GM12878 (cell line): Measurements from ENCODE around the gene TNIP2. TPM values are rescaled to one million over a fixed set of nuclear protein-coding genes. Genes with fewer than 3 reads are reported as not detected.

Experiments used
- BCL3 ChIP-seq: IDR thresholded peaks from 2 replicates; pipeline ENCODE4 v1.6.1; 2011; ENCODE audit warnings: borderline replicate concordance, low read depth, mild to moderate bottlenecking, moderate library complexity, low read length; ENCODE audit not compliant: insufficient read depth, poor library complexity, severe bottlenecking
- BMI1 ChIP-seq: fragments of 450-650 bp; IDR thresholded peaks from 2 replicates; pipeline ENCODE4 v1.6.1; 2016; ENCODE audit warnings: mild to moderate bottlenecking, moderate library complexity, borderline replicate concordance
- CHD1 ChIP-seq: IDR thresholded peaks from 2 replicates; pipeline ENCODE4 v1.6.1; 2012; ENCODE audit warnings: low read depth, low read length, improper control_type of control experiment
- EED ChIP-seq: sonication (generic); IDR thresholded peaks from 2 replicates; pipeline ENCODE4 v1.6.1; 2016; ENCODE audit warnings: antibody characterized with exemption, low read depth
- ETV6 ChIP-seq, 2 experiments: fragments of 450-650 bp in 1 of 2; IDR thresholded peaks in 1 of 2; conservative IDR thresholded peaks in 1 of 2; 2 replicates each; pipeline ENCODE4 v1.6.1; 2014; ENCODE audit warnings: antibody characterized with exemption in 1 of 2, borderline replicate concordance in 1 of 2, low read depth in 1 of 2, mild to moderate bottlenecking in 1 of 2, moderate library complexity in 1 of 2
- HCFC1 ChIP-seq: fragments of 150-350 bp; IDR thresholded peaks from 2 replicates; pipeline ENCODE4 v1.6.1; 2014; ENCODE audit warnings: low read length
- IRF4 ChIP-seq: IDR thresholded peaks from 2 replicates; pipeline ENCODE4 v1.6.1; 2011; ENCODE audit warnings: low read depth, low read length
- MEF2B ChIP-seq: fragments of 450-650 bp; IDR thresholded peaks from 2 replicates; pipeline ENCODE4 v1.6.1; 2018; ENCODE audit warnings: mild to moderate bottlenecking, moderate library complexity; ENCODE audit not compliant: partially characterized antibody, poor library complexity, severe bottlenecking
- MXI1 ChIP-seq: fragments of 150-350 bp; IDR thresholded peaks from 2 replicates; pipeline ENCODE4 v1.6.1; 2011; ENCODE audit warnings: low read depth, mild to moderate bottlenecking, inconsistent platforms, low read length, improper control_type of control experiment
- NFYA ChIP-seq: IDR thresholded peaks from 2 replicates; pipeline ENCODE4 v1.6.1; 2011; ENCODE audit warnings: low read depth, mild to moderate bottlenecking, low read length, improper control_type of control experiment, borderline replicate concordance
- PAX5 ChIP-seq: IDR thresholded peaks from 2 replicates; pipeline ENCODE4 v1.6.1; 2011; ENCODE audit warnings: low read depth, low read length, borderline replicate concordance
- RAD21 ChIP-seq: IDR thresholded peaks from 2 replicates; pipeline ENCODE4 v1.6.1; 2011; ENCODE audit warnings: mild to moderate bottlenecking, low read depth, low read length, moderate library complexity; ENCODE audit not compliant: insufficient read depth
- RBBP5 ChIP-seq: fragments of 200-600 bp; sonication (generic); conservative IDR thresholded peaks from 2 replicates; pipeline ENCODE4 v1.6.1; 2016
- RUNX3 ChIP-seq: IDR thresholded peaks from 2 replicates; pipeline ENCODE4 v1.6.1; 2012; ENCODE audit warnings: low read length, inconsistent platforms
- SMC3 ChIP-seq: IDR thresholded peaks from 2 replicates; pipeline ENCODE4 v1.6.1; 2011; ENCODE audit warnings: low read length, improper control_type of control experiment, borderline replicate concordance
- SP1 ChIP-seq: IDR thresholded peaks from one replicate; pipeline ENCODE4 v1.6.1; 2011; ENCODE audit warnings: low read depth, low read length
- SPI1 ChIP-seq: IDR thresholded peaks from 2 replicates; pipeline ENCODE4 v1.6.1; 2011; ENCODE audit warnings: low read depth, mild to moderate bottlenecking, low read length, moderate library complexity, borderline replicate concordance; ENCODE audit not compliant: insufficient read depth
- TBL1XR1 ChIP-seq: IDR thresholded peaks from 2 replicates; pipeline ENCODE4 v1.6.1; 2012; ENCODE audit warnings: low read depth, low read length, improper control_type of control experiment
- ZNF217 ChIP-seq: fragments of 450-650 bp; IDR thresholded peaks from 2 replicates; pipeline ENCODE4 v1.6.1; 2017; ENCODE audit warnings: antibody characterized with exemption, mild to moderate bottlenecking
- ZNF24 ChIP-seq: fragments of 450-650 bp; IDR thresholded peaks from 2 replicates; pipeline ENCODE4 v1.6.1; 2017; ENCODE audit warnings: antibody characterized with exemption, mild to moderate bottlenecking
- polyA plus RNA-seq, 11 experiments: library from polyadenylated mRNA; depleted of rRNA in 4 of 11; unstranded in 6 of 11; stranded (reverse) in 5 of 11; fragments of >200 nt; fragmentation: Nextera tagmentation in 4 of 11; fragmentation: Illumina TruSeq in 1 of 11; extraction: Ambion mirVana in 4 of 11; extraction: Trizol in 1 of 11; gene quantifications; 1 replicate in 1 of 11; 2 replicates in 10 of 11; pipeline versions ENCODE4 v1.2.1 to v1.2.3, GENCODE V29; 2011 to 2016; ENCODE audit warnings: inconsistent platforms in 2 of 11, missing spikeins in 2 of 11, low read depth in 1 of 11
- total RNA-seq, 4 experiments: library from RNA; depleted of rRNA in 3 of 4; stranded (reverse); fragments of >200 nt in 3 of 4; fragmentation: Illumina TruSeq in 1 of 4; extraction: Trizol in 1 of 4; gene quantifications; 2 replicates each; pipeline versions ENCODE4 v1.2.1 to v1.2.3, GENCODE V29; 2013 to 2021
- TF ChIP-seq, protein P1 (sequence below): fragments of 450-650 bp; formaldehyde crosslinking; IDR thresholded peaks from 2 replicates; pipeline ENCODE4 v1.5.0; 2022; ENCODE audit warnings: mild to moderate bottlenecking, missing genetic modification characterization
- TF ChIP-seq, protein P2 (sequence below): fragments of 450-650 bp; IDR thresholded peaks from 2 replicates; pipeline ENCODE4 v1.6.1; 2014; ENCODE audit warnings: mild to moderate bottlenecking
- TF ChIP-seq, protein P3 (sequence below): fragments of 150-350 bp; IDR thresholded peaks from 2 replicates; pipeline ENCODE4 v1.6.1; 2016; ENCODE audit warnings: low read depth, low read length

Gene TNIP2
- total and polyA plus RNA-seq, 10 of the 15 experiments (the other 5 are each of a cell fraction or from before 2014, with no cell fraction given) = 1.4 to 64.9 (median 45.5) TPM

- TF ChIP-seq MXI1 (peak; percentile 88), CHD1 (no peak), SMC3 (peak; percentile 38; the same call in 1 of the 2 replicates), MEF2B (peak; percentile 95), HCFC1 (no peak), EED (peak; percentile 90), PAX5 (peak; percentile 100), ETV6 (conservative IDR thresholded peaks at IDR 0.05 in 1 of 2, IDR thresholded peaks at IDR 0.05 in 1 of 2; ENCODE audit: borderline replicate concordance in 1 of 2, low read depth in 1 of 2) (peak in 1 of 2 experiments; percentile 67; a peak in 1 of 4 replicates), BCL3 (peak; percentile 50), TBL1XR1 (peak; percentile 97), SPI1 (no peak; the same call in 1 of the 2 replicates), ZNF24 (no peak), RUNX3 (peak; percentile 87), ZNF217 (peak; percentile 78), NFYA (no peak), IRF4 (0 out of 2 replicates have a peak, but pooled peaks have one; percentile 58), RBBP5 (no peak), BMI1 (peak; percentile 17; the same call in 1 of the 2 replicates), SP1 (peak; percentile 91), RAD21 (peak; percentile 46; the same call in 1 of the 2 replicates)
- TF ChIP-seq, protein P1, sequence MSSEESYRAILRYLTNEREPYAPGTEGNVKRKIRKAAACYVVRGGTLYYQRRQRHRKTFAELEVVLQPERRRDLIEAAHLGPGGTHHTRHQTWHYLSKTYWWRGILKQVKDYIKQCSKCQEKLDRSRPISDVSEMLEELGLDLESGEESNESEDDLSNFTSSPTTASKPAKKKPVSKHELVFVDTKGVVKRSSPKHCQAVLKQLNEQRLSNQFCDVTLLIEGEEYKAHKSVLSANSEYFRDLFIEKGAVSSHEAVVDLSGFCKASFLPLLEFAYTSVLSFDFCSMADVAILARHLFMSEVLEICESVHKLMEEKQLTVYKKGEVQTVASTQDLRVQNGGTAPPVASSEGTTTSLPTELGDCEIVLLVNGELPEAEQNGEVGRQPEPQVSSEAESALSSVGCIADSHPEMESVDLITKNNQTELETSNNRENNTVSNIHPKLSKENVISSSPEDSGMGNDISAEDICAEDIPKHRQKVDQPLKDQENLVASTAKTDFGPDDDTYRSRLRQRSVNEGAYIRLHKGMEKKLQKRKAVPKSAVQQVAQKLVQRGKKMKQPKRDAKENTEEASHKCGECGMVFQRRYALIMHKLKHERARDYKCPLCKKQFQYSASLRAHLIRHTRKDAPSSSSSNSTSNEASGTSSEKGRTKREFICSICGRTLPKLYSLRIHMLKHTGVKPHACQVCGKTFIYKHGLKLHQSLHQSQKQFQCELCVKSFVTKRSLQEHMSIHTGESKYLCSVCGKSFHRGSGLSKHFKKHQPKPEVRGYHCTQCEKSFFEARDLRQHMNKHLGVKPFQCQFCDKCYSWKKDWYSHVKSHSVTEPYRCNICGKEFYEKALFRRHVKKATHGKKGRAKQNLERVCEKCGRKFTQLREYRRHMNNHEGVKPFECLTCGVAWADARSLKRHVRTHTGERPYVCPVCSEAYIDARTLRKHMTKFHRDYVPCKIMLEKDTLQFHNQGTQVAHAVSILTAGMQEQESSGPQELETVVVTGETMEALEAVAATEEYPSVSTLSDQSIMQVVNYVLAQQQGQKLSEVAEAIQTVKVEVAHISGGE (CRISPR knock-in tag) = no peak
- TF ChIP-seq, protein P2, sequence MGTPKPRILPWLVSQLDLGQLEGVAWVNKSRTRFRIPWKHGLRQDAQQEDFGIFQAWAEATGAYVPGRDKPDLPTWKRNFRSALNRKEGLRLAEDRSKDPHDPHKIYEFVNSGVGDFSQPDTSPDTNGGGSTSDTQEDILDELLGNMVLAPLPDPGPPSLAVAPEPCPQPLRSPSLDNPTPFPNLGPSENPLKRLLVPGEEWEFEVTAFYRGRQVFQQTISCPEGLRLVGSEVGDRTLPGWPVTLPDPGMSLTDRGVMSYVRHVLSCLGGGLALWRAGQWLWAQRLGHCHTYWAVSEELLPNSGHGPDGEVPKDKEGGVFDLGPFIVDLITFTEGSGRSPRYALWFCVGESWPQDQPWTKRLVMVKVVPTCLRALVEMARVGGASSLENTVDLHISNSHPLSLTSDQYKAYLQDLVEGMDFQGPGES = no peak
- TF ChIP-seq, protein P3, sequence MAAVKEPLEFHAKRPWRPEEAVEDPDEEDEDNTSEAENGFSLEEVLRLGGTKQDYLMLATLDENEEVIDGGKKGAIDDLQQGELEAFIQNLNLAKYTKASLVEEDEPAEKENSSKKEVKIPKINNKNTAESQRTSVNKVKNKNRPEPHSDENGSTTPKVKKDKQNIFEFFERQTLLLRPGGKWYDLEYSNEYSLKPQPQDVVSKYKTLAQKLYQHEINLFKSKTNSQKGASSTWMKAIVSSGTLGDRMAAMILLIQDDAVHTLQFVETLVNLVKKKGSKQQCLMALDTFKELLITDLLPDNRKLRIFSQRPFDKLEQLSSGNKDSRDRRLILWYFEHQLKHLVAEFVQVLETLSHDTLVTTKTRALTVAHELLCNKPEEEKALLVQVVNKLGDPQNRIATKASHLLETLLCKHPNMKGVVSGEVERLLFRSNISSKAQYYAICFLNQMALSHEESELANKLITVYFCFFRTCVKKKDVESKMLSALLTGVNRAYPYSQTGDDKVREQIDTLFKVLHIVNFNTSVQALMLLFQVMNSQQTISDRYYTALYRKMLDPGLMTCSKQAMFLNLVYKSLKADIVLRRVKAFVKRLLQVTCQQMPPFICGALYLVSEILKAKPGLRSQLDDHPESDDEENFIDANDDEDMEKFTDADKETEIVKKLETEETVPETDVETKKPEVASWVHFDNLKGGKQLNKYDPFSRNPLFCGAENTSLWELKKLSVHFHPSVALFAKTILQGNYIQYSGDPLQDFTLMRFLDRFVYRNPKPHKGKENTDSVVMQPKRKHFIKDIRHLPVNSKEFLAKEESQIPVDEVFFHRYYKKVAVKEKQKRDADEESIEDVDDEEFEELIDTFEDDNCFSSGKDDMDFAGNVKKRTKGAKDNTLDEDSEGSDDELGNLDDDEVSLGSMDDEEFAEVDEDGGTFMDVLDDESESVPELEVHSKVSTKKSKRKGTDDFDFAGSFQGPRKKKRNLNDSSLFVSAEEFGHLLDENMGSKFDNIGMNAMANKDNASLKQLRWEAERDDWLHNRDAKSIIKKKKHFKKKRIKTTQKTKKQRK = no peak
Measured at GRCh38 chr4:2696423-2696822, 59.7 kb downstream of the TNIP2 start (continued).
